ENCODE measurements around the gene SHISA7.
A peak's percentile ranks its signal among the peaks of the same experiment; 100 is the strongest.

Gene SHISA7

DNA sequence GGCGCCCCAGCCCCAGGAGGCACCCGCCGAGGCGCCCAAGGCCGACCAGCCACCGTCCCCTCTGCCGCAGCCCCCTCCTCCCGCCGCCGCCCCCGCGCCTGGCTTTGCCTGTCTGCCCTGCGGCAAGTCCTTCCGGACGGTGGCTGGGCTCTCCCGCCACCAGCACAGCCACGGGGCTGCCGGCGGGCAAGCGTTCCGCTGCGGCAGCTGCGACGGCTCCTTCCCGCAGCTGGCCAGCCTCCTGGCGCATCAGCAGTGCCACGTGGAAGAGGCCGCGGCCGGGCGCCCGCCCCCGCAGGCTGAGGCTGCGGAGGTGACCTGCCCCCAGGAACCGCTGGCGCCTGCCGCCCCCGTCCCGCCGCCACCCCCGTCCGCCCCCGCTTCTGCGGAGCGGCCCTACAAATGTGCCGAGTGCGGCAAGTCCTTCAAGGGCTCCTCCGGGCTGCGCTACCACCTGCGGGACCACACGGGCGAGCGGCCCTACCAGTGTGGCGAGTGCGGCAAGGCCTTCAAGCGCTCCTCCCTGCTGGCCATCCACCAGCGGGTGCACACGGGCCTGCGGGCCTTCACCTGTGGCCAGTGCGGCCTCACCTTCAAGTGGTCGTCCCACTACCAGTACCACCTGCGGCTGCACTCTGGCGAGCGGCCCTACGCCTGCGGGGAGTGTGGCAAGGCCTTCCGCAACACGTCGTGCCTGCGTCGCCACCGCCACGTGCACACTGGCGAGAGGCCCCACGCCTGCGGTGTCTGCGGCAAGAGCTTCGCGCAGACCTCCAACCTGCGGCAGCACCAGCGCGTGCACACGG, 39.3 kb upstream of the SHISA7 start:
- DNase-seq (ENCODE audit: low read depth in 2 of 2) = no peak

DNA sequence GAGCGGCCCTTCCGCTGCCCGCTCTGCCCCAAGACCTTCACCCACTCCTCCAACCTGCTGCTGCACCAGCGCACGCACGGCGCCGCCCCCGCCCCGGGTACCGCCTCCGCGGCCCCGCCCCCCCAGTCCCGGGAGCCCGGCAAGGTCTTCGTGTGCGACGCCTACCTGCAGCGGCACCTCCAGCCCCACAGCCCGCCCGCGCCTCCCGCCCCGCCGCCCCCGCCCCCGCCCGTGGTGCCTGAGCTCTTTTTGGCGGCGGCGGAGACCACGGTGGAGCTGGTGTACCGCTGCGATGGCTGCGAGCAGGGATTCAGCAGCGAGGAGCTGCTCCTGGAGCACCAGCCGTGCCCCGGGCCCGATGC, 38.7 kb upstream of the SHISA7 start:
- no peak for DNase-seq (ENCODE audit: low read depth in 2 of 2)

DNA sequence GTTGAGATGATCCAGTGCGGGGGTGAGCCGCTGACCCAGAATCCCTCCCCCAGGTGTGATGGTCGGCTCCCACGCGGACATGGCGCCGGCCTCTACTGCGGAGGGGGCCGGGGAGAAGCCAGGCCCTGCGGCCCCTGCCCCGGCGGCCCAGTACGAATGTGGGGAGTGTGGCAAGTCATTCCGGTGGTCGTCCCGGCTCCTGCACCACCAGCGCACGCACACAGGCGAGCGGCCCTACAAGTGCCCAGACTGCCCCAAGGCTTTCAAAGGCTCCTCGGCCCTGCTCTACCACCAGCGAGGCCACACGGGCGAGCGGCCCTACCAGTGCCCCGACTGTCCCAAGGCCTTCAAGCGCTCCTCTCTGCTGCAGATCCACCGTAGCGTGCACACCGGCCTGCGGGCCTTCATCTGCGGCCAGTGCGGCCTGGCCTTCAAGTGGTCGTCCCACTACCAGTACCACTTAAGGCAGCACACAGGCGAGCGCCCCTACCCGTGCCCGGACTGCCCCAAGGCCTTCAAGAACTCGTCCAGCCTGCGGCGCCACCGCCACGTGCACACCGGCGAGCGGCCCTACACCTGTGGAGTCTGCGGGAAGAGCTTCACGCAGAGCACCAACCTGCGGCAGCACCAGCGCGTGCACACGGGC, 38.2 kb upstream of the SHISA7 start:
- no peak for DNase-seq (ENCODE audit: low read depth in 2 of 2)

DNA sequence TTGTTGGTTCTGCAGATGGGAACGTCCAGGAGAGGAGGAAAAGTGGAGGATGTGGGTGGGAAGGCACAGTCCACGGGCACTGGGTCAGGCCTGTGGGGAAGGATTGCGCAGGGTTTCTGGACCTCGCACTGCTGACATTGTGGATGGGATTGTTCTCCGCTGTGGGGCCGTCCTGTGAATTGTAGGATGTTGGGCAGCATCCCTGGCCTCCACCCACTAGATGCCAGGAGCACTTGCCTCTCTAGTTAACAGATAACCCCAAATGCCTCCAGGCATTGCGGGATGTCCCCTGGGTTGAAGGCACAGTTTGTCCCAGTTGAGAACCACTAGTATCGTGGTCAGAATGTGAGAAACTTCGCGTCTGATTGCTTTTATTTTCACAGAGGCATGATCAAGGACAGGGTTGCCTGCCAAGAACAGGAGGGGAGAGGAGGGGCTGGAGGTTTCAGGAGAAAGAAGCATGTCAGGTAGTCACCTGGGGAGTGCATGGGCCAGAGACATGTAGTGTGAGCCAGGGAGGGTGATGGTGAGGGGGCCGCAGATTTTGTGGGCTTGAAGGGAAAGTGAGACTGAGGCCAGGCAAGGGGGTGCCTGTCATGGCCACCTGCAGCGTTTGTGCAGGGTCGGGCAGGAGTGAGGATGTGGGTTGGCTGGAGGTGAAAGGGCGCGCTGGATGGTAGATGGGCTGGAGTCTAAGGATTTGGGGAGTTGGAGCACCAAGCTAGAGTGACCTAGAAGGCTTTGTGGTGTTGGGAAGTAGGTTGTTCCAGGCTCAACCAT, 36.5 kb upstream of the SHISA7 start:
- DNase-seq (ENCODE audit: low read depth in 2 of 2) = no peak

DNA sequence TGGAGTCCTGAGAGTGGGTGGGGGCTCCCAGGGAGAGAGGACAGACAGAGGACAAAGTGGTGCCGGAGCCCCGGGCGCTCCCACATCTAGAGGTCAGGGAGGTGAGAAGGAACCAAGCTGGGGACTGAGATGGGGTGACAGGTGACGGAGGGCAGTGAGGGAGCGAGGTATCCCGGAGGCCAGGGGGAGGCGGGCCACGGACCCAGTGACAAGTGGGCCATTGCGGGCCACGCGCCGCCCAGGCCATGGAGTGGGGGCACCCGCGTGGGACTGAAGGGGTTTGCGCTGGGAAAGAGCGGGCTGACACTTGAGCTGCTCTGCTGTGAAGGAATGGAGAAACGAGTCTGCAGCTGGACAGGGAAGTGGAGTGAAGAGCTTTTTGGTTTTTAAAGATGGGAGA, 35.9 kb upstream of the SHISA7 start:
- DNase-seq (ENCODE audit: low read depth in 2 of 2) = no peak

DNA sequence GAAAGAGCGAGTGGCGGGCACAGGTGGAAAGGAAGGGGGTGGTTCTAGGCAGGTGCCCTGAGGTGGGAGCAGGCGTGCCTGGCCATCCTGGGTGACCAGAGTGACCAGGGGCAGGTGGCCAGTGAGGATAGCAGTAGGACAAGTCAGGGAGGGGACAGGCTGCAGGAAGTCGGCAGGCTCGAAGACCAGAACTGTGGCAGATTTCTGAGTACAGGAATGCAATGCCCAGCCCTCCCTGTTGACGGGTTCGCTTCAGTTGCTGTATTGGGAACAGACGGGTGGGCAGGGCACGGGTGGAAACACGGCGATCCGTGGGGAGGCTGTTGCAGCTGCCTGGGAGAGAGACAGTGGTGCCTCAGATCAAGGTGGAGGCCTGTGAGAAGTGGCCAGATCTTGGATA, 35.3 kb upstream of the SHISA7 start:
- no peak for DNase-seq (ENCODE audit: low read depth in 2 of 2)

DNA sequence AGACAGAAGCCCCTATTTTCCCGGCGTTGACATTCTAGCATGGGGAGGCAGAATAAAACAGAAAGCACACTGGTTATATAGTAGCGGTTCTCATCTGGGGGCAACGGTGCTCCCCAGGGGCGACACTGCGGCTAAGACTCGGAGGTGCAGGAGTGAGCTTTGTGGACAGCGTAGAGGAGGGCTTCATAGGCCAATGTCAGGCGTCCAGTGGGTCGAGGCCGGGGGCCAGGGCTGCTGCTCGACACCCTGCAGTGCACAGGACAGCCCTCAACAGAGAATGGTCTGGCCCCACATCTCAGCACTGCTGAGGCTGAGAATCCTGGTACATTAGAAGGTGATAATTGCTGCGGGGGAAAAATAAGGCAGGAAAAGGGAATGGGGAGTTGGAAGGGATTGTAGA, 34.8 kb upstream of the SHISA7 start:
- no peak for DNase-seq (ENCODE audit: low read depth in 2 of 2)

DNA sequence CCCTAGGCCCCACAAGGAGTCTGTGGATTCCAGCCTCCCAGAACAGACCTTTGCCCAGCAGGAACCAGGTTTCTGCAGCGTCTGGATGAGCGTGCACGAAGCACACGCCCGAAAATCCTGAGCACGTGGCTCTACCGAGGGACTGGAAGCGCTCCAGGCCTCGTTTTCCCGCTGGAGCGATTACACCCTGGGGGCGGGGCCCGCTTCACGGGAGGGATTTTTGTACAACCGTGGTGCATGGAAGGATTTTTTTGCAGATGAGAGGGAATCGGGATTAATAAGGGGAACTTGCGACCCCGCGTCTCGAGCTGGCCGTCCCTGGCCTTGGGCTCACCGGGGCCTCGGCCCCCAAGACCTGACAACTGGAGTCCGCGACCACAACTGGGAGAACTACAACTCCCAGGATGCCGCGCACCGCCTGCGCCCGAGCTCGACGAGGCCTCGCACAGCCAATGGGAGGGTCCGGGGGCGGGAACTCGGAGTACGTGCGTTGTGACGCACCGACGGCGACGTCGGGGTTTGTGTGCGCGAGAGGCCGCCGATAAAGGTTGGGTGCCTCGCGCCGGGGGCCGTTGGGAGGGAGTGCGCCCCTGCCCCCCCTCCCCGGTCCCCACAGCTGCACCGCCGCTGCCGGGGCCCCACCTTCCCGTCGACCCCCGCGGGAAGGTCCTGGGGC, 33.1 kb upstream of the SHISA7 start, which contains the start of gene ZNF628:
Gene ZNF628 (plus strand): TSS at position 518 of the 676 bp plus-strand sequence. CDS start 3,294 bp downstream, outside the sequence.
- peak; percentile 96 to 99 for DNase-seq (ENCODE audit: low read depth in 2 of 2)

DNA sequence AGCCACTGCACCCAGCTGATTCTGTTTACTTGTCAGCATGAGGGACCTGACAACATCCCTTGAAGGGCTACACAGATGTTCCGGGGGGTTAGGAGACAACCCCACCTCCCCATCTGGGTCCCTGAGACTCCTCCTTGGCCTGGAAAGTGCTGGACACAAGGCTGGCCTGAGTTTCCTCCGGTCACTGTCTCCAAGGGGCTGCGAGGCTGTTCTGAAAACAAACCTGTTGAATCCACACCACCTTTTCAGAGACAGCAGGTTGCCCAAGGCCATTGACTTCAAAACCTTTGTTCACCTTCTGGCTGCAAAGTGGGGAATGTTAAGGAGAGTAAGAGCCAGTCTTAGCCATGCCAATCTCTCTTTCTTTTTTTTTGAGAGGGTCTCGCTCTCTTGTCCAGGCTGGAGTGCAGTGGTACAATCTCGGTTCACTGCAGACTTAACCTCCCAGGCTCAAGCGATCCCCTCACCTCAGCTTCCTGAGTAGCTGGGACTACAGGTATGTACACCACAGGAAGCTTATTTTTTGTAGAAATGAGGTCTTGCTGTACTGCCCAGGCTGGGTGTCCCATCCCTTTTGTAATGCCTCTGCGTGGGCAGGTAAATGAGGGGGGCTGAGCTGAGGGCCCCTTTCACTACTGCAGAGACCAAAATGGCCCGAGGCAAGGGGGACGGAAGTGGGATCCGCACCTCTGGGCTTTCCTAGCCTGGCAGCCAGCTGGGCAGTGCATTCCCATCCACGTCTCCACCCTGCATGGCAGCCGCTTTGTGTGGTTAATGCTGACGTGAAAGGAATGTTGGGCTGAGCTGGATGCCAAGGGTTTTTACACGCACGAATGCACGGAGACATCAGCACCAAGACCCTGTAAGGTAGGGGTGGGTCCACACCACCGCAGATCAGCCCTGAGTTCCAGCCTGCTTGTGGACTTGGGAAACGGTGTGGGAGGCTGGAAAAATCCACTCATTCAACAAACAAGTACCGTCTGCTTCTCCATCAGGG, 31.5 kb upstream of the SHISA7 start:
- DNase-seq (ENCODE audit: low read depth in 2 of 2) = no peak

DNA sequence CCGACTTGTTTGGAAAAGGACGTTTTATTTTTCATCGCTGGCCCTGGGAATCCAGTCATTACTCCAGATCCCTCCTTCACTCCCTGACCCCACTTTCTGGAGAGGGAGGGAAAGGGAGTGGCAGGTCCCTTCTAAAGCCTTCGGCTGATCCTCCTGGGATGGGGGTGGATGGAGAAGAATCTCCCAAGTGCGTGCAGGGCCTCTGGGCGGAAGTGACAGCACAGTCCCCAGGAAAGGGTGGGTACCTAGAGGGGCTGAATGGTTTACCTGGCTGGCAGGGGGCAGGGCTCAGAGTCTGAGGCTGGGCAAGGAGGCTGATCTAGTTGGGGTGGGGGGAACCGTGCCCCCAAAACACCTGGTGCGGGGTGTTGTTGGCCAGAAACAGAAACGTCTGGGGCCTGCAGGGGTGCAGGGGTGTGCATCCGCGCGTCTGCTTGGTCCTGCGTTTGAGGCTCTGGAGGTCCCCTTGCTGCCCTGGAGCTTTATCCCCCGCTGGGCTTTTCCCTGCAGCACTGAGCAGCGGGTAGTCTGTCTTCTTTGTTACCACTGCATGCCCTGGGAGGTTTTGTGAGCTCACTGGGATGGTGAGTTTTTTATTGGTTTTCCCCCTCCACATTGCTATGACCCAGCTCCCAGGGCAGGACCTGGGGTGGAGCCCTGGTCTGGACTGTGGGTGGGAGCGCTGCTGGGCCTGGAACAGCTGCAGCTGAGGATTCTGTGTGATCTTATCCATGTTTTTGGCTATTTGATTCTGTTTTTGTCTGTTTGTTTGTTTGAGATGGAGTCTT, 30.3 kb upstream of the SHISA7 start:
- no peak for DNase-seq (ENCODE audit: low read depth in 2 of 2)

DNA sequence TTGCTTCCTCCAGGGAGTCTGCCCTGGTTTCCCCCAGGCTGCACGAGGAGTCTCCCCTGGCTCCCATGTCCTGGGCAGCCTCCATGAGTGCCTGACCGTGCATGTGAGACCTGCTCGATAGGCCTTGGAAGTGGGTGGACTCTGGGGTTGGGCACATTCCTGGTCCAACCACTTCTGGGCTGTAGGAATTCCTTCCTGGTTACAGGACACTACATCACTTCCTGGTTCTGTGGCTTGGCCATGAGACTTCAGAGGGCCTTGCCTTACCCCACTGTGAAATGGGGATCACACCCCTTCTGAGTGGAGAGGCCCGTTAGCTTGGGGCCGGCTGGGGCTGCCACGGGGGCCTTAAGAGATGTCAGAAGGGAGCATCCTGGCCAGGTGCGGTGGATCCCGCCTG, 29.4 kb upstream of the SHISA7 start:
- no peak for DNase-seq (ENCODE audit: low read depth in 2 of 2)

DNA sequence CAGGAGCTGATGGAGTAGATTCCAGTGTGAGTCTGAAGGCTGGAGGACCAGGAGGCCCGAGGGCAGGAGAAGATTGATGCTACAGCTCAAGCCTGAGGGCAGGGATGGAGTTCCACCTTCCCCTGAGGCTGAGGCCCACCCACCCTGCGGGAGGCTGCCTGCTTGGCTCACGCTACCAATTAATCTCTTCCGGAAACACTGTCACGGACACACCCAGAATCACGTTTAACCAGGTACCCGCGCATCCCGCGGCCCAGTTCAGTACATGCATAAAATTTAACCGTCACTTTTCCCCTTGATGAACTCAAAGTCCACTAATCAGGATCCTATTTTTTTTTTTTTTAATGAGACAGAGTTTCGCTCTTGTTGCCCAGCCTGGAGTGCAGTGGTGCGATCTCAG, 28.2 kb upstream of the SHISA7 start:
- no peak for DNase-seq (ENCODE audit: low read depth in 2 of 2)

DNA sequence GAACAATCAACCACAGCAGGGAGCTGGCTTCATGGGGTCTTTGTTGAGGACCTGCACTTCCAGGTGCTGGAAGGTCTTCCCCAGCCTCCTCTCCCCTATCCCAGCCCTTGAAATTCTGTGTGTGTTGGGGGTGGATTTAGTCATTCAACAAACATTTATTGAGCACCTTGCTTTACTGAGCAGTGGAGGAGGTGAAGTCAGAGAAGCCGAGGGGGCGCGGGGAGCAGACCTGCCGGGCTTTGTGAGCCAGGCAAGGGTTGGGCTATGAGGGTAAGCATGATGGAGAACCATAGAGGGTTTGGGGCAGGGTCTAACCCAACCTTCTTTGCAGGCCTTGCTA, 24.9 kb upstream of the SHISA7 start:
- no peak for DNase-seq (ENCODE audit: low read depth in 2 of 2)

DNA sequence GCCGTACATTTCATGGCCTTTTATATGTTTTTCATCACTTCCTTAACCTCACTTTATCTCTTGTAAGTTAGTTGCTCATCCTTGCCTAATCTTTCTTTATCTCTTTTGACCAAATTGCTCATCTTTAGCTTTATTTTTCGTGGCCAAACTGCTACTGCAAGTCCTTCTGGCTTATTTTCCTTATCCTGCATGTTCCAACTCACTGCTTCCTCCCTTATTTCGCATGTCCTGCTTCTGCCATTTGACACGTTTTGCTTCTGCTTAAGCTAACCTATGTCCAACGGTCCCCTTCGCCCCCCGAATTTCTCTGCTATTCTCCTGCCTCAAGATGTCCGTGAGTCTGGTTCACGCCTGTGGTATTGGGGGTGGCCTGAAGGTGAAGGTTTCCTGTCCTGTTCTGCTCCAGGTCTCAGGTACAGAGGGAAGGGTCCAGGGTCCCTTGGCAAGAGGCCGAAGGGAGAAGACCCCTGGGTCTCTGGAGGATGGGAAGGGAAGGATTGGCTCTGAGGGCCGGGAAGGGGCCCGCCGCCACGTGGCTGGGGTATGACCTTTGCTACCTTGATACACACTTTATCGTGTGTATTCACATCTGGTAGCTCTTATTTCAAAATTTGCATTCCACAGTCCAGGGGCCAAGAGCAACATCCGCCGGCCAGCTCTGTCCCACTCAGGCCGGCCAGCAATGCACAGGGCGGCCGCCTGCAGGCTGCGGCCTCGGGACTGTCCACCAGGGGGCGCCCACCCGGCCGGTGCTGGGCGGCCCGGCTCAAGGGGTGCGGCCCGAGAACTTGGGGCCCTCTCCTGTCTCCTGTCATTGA, 24.3 kb upstream of the SHISA7 start:
- peak in 1 of 2 donors; percentile 40 for DNase-seq (ENCODE audit: low read depth in 2 of 2)

DNA sequence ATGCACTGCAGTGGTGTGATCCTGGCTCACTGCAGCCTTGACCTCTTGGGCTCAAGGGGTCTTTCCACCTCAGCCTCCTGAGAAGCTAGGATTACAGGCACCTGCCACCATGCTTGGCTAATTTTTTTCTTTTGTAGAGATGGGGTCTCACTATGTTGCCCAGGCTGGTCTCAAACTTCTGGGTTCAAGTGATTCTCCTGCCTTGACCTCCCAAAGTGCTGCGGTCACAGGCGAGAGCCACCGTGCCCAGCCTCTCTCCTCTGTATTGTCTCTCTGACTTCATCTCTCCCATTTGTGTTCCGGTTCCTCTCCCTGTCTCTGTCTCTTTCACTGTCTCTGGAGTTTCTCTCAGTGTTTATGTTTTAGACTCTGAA, 23.1 kb upstream of the SHISA7 start:
- DNase-seq (ENCODE audit: low read depth in 2 of 2) = no peak

DNA sequence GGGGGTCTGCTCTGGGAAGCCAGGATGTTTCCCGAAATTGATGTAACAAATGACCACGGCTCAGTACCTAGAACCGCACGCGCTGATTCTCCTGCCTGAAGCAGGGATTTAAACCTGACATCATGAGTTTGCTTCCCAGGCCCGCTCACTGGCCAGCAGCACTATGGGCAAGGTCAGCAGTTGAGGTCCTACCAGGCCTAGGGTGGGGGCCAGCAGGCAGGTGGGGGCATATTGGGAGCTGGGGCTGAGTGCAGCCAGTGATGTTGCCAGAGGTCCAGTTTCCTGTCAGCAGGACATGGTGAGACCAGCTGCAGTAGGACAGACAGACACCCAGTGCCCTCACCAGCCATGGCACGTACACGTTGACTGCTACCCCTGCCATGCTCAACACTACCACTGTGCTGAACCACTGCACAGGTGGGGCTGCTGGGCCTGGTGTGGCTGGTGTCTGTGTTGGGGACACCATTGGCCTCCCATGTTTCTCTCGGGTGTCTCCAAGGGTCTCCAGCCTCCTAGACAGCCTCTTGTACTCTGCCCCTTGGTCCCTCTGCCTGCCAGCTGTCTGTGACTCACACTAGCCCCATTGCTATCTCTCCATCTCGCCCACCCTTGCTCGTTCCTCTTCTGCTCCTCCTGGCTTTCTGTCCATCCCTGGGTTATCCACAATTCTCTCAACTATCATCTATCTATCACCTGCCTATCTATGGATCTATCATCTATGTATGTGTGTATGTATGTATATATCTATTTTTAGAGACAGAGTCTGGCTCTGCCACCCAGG, 22.6 kb upstream of the SHISA7 start:
- DNase-seq (ENCODE audit: low read depth in 2 of 2) = no peak

DNA sequence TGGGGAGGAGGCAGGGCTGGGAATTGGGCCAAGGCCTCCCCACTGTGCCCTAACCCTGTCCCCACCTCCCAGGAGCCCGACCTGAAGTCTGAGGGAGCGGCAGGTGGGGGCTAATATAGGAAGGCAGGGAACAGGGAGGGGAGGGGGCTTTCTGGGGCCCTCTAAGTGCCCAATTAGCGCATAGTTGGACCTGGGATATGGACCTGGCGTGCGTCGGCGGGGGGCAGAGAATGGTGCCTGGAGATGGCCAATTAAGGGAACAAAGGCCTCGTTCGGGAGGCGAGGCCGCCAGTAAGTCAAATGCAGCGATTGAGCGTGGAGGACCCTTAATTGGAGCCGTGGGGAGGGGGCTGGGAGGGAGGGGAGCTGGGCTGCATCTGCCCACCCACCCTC, 21.6 kb upstream of the SHISA7 start, which contains the start of gene C19orf85:
Gene C19orf85 (minus strand): TSS at position 90 of the 393 bp plus-strand sequence. CDS start 197 bp downstream, outside the sequence.
- no peak for DNase-seq (ENCODE audit: low read depth in 2 of 2)

DNA sequence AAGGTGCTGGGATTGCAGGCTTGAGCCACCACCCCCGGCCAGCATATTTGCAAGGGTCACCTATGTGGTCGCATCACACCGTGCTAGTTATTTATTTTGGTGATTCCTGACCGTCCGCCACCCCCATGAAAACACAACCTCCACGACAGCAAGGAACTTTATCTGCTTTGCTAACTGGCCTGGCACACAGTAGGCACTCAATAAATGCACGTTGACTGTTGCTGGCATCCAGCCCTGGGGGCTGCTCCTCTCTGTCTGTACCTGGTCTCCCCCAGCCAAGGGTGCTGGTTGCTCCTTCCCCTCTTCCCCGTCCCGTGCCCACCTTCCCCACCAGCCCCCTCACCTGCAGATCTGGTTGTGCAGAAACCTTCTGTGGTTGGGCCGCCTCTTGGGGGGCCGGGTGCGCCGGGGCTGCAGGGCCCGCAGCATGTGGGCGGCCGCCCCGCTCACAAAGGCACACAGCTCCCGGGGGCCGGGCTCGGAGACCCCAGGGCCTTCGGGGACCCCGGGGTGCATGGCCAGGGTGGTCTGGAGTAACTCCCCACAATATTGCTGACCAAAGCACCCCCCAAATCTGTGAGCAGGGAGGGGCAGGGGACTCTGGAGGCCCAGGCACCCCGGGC, 21.1 kb upstream of the SHISA7 start:
- no peak for DNase-seq (ENCODE audit: low read depth in 2 of 2)
